Right lobe of liver (tissue), 4 donors: ENCODE results near the gene MYO5A.

ENCODE experiments used
- POLR2A ChIP-seq: fragments of 450-650 bp; IDR thresholded peaks from one replicate; pipeline ENCODE4 v1.6.1; 2017; ENCODE audit warnings: antibody characterized with exemption, mild to moderate bottlenecking
- TF ChIP-seq, protein P1 (sequence below), 4 donors: fragments of 200-600 bp in 3 of 4; fragments of 450-650 bp in 1 of 4; IDR thresholded peaks; one replicate each; pipeline versions ENCODE4 v1.5.1 to v1.8.0; 2016 to 2022; ENCODE audit warnings: antibody characterized with exemption in 4 of 4, mild to moderate bottlenecking in 2 of 4
- donor health status: DM: no; HTN: no; CAD: no.
- donor health status: DM: no; HTN: no; CAD: no.
- donor health status: DM: no; HTN: yes; CAD: no.

DNA sequence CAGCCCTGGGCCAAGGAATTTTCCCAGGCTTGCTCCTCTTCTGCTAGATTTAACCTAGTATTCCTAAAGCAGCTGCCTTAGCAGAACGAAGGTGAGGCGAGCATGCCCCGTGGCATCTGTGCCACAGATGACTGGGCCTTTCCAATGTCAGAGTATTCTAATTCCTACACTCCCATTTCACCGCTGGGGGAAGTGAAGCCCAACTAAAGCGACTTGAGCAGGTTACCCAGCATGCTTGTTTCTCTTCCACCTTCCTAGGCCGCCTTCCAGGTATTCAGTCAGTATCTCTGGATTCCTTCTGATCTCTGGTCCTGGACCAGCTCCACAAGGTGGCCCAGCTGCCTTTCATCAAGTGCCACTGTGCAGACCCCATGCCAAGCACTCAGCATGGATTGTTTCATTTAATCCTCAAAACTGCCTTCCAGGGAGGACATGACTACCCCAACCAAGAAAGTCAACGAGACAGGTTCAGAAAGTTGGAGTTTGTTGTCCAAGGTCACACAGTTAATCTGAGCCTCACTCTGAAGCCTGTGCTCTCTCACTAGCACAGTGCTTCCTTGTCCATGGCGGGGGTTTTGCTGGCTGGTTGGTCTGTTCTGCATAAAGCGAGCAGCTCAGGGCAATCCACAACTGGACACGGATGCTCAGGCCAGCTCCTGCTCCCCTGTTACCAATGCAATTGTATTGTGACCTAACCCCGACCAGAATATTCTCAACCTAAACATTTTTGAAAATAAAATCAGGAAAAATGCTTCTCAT is 248.2 kb downstream of the MYO5A start:
- TF ChIP-seq, protein P1, sequence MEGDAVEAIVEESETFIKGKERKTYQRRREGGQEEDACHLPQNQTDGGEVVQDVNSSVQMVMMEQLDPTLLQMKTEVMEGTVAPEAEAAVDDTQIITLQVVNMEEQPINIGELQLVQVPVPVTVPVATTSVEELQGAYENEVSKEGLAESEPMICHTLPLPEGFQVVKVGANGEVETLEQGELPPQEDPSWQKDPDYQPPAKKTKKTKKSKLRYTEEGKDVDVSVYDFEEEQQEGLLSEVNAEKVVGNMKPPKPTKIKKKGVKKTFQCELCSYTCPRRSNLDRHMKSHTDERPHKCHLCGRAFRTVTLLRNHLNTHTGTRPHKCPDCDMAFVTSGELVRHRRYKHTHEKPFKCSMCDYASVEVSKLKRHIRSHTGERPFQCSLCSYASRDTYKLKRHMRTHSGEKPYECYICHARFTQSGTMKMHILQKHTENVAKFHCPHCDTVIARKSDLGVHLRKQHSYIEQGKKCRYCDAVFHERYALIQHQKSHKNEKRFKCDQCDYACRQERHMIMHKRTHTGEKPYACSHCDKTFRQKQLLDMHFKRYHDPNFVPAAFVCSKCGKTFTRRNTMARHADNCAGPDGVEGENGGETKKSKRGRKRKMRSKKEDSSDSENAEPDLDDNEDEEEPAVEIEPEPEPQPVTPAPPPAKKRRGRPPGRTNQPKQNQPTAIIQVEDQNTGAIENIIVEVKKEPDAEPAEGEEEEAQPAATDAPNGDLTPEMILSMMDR (IDR thresholded peaks at IDR 0.05), result no peak
- TF ChIP-seq POLR2A, result no peak
